GM21360 (cell line): Measurements from ENCODE around the gene PID1.

Experiments used
- ATAC-seq: cut with Tn5 transposase; IDR thresholded peaks from one replicate; pipeline ENCODE4 v1.9.1; 2021; ENCODE audit warnings: mild to moderate bottlenecking, moderate library complexity; ENCODE audit not compliant: unreplicated experiment

Gene PID1

DNA sequence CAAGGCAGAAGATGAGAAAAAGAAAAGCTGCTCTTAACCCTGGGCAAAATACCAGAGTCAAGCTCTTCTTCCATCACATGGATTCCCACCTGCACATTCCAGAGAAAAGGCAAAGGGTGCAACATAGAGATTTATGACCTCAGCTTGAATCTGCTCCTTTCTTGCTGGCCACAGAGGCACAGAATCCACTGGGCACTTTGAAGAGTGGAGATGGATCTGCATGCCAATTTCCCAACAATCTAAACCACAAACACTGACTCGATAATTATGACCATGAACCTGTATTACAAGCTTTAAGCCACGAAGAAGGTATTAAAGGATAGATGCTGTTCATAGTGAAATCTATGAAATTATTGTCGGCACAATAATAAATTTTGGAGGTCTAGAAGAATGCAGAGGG is 237.3 kb downstream of the PID1 start:
- no peak for ATAC-seq

DNA sequence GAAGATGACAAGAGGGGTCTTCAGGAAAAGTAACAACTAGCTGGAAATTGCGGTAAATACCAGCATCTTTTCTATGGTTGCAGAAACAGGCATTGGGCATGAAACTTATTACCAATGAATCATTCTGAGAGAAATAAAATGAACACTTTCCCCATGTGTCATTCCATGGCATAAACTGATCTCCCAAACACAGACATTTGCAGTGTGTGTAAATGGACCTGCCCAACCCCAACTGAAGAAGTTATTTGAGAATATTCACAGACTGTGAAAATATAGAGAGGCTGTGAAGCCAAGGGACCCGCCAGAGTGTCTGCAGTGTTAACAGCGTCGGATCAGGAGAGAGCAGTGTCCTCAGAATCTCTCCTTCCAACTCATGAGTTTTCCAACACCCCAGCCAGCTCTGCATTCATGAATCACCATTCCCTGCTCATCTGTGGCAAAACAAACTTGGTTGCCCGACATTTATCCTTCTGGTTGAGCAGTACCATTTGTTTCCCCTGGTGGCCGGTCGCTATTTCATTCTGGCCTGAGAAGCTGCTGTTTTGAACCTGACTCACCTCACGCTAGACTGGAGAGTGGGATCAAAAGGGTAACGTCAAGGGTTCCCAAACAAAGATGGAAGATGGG is 238.4 kb downstream of the PID1 start:
- ATAC-seq: no peak

DNA sequence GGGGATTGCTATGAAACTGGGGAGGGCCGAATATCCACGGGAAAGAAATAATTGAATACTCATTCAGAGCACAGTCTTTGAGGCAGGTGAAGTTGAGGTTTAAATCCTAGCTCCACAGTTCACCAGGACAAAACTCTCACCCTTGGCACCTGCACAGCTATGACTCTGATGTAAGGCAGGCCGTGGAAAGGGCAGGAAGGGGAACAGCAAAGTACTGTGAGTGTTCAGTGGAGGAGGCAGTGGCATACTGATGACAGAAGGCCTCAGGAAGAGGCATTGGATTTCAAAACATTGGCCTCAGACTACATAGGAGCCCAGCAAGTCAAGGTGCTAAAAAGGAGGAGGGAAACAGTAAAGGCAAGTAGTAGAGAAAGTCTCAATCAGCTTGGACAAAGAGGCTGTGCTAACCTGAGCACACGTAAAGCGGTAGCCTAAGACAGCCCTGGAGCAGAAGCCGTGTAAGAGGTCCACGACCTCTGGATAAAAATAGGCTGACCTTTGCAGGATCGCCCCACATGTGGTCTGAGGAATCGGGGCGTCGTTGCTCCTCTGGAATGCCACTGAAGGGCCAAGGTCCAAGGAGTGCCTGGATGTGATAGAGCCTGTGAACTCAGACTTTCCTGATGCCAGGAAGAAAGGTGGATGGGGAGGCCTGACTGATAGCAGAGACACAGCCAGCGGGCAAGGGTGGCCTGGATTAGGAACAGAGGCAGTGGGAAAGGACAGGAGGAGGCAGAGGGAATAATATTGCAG is 243.6 kb downstream of the PID1 start:
- ATAC-seq: no peak

DNA sequence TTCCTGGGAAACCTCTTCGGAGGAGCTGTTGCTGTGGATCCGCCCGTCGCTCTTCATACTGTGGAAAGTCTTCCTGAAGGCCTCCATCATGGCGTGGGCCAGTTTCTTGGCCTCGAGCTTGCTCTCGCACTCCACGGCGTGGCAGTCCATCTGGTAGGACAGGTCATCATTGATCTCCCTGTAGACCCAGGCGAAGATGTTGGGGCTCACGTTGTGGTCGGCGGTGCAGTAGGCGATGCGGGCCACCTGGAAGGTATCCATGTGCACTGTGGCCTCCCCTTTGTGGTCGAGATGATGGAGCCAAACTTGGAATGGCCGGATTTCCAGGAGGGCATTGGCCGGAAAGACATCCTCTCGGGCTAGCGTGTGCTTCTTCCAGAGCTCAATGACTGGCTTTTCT is 245.4 kb downstream of the PID1 start:
- no peak for ATAC-seq

DNA sequence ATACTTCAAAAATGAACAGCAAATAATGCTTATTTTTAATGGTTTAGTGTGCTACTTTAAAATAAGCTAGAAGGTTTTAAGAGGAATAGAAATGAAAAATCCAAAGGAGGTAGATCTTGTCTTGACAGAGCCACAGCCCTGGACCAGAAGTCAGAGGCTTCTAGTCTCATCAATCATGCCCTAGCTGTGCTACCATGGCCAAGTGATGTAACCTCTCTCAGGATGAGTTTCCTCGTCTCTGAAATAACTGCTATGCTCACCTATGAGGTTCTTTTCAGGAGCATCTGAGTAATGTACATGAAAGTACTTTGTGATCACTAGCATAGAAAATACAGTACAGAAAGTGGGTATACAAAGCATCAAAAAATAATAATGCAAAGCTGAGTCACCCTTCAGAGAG is 248.4 kb downstream of the PID1 start:
- ATAC-seq: no peak

DNA sequence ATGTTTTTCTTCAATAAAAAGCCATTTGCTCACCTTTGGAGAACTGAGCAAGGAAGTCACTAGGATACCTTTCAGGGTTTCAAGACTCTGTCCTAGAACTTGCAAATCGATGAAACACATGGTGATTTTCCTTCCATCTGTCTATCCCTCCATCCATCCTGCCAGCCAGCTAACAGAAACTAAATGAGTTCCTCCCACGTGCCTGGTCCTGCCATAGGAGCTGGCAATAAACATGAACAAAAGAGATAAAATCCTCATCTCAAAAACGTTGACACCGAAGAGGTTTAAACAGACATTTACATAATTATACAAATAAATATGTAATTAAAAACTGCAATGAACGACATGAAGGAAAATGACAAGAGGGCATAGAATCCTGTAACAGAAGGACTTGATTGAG is 249.0 kb downstream of the PID1 start:
- no peak for ATAC-seq

DNA sequence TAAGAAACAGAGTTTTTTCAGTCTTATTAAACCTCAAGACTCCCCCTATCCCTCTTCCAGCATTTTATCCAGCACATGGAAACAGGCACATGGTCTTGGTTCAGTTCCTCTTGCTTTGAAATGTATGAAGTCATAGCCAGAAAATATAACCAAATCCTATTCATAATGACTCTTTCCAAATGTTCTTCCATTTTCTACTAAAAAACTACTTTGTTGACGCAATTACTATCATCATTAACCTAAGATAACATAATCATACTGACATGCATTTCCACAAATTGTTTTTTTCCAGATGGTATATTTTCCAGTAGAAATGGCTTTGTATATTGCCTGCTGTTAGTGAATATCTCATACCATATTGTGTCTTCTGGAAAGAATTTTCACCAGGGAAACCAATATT is 261.3 kb downstream of the PID1 start:
- ATAC-seq: no peak

DNA sequence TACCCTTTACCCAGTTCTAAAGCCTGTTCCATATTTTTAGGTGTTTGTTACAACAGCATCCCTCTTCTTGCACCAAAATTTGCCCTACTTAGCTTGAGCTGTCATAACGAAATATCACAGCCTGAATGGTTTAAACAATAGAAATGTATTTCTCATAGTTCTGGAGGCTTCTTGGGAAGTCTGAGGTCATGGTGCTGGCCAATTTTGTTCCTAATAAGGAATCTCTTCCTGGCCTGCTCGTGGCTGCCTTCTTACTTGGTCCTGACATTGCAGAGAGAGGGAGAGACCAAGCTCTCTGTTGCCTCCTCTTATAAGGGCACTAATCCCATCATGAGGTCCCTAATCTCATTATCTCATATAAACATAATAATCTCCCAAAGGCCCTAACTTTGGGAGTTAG is 267.8 kb downstream of the PID1 start:
- ATAC-seq: no peak

DNA sequence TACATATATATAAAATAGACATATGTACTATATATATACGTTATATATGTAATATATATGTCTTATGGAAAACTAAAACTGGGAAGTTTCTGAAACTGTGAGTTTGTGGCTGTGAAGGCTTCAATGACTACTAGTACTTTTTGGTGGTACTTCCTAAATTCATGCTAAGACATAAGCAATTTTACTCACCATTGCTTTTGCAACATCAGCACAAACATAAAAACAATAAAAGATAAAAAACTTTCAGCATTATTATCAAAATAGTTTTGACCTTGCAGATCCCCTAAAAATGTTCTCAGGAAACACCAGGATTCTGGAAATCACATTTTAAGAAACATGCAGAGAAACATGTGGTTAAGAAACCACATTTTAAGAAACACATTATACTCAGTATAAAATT is 269.9 kb downstream of the PID1 start:
- ATAC-seq: no peak

DNA sequence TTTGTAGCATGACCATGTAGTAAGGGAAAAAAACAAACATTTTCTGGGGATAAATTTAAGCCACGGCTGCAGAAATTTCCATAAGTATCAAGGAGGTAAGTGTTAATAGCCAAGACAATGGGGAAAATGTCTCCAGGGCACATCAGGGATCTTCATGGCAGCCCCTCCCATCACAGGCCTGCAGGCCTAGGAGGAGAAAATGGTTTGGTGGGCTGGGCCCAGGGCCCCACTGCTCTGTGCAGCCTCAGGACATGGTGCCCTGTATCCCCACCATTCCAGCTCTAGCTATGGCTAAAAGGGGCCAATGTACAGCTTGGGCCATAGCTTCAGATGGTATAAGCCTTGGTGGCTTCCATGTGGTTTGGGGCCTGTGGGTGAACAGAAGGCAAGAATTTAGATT is 271.8 kb downstream of the PID1 start:
- no peak for ATAC-seq

DNA sequence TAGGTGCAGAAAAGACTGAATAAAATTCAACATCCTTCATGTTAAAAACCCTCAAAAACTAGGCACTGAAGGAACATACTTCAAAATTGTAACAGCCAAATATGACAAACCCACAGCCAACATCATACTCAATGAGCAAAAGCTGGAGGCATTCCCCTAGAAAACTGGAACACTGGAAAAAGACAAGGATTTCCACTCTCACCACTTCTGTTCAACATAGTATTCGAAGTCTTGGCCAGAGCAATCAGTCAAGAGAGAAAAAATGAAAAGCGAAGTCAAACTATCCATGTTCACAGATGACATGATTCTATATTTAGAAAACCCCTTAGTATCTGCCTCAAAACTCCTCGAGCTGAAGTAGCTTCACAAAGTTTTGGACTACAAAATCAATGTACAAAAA is 282.3 kb downstream of the PID1 start:
- no peak for ATAC-seq

DNA sequence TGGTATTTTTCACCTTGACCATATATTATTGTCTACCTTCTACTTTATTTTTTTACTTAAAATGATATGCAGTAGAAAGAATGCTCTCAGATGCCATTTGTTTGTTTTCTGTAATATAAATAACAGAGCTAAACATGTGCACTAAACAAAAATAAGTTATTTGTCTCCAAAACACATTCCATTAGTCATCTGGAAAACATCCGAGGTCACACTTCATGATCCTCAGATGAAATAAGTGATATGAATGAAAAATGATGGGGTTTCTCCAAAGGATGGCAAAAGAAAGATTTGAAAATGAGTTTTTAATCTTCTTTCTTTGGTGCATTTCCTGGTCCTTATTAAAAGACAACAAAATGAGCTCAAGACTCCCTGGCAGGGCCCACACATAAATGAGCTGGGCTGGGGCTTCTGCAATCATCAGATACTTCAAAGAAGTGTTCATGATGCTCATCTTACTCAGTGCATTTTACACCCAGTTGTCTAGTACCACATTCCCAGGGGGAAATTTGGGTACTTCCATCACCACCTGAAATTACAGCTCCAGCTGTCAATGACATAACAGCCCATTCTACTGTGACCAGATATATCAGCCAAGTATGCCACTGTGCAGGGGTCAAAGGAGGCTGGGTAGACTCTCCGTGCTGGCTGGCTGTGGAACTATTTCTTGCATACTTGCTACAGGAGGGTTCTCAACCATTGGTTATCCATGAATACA is 283.5 kb downstream of the PID1 start:
- no peak for ATAC-seq

DNA sequence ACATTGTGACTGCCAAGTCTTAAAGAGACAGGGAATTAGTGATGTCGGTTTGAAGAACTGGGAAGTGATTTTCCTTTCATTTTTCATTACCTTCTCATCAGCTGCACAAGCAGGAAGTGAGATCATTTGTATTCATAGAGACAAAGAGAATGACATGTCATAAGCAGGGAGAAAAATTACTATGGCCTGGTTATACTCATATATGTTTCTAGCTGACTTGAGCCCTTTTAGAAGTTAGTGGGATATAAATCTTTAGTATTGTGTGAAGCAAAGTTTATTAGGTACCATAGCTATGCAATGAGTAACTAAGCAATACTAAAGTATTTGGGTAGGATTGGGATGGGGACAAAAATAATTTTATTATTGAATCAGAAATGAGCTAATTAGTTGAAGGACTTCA is 284.1 kb downstream of the PID1 start:
- no peak for ATAC-seq

DNA sequence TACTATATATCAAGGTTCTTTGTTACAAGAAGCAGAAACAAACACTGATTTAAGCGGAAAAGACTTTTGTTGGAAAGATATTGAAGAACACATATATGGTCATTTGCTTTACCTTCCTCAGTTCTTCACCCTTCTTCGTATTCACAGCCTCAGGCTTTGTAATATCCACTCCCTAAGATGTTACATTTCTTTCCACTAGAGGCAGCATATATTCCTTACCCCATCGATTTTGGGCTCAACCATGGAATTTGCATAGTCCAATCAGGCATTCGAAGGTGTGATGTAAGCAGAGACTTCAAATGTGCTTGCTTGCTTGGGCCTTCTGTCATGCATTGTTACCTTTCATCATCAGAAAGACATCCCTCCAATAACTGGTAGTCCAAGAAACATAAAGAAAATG is 287.4 kb downstream of the PID1 start:
- no peak for ATAC-seq

DNA sequence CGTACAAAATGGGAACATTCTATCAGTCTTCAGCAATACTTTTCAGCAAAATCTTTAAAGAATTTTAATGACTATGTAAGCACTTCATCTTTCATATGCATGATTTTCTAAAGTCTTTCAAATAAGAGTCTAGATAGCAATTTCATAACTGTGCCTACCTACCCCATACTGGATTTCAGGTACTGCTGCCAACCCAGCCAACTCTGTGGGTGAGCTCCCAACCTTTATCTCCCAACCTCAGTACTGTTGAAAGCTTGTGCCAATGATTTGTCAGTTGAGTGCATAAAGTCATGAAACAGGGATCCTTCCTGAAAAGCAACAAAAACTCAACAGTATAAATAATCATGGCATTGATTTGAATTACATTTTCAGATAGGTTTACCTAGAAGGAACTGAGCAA is 296.9 kb downstream of the PID1 start:
- no peak for ATAC-seq
